Measurements from ENCODE around the gene TMEM269.
"Not testable (repeated sequence)": the region's sequence is repeated elsewhere in the genome, so short reads cannot be mapped to it uniquely, and the experiment has no call there.

TMEM269 gene

DNA sequence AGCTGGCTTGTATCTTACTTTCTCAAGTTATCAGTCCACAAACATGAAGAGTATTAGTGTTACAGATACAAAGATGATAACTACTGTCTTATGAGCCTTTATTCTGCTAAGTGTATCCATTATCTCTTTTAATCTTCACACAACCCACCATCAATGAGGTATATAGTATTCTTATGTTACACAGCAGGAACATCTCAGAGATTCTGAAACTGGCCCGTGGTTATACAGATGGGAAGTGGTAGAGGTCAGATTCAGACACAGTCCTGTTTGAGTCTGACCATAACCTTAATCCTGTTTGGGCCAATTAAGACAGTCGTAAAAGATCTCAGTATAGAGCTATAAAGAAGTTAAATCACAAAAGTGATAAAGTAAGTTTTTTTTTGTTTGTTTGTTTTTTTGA, 5.1 kb upstream of the TMEM269 start:
- no peak for DNase-seq

DNA sequence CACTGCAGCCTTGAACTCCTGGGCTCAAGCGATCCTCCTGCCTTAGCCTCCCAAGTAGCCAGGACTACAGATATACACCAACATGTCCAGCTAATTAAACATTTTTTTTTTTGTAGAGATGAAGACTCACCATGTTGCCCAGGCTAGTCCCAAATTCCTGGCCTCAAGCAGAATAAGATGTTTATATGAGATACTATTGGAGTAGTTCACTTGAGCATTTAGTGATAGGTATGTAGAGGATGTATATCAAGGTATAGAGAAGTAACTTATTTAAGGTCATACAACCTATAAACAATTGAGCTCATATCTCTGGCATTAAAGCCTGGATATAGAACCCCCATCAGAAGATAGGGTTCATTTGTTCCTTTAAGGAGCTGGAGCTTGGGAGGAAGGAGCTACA, 4.6 kb upstream of the TMEM269 start:
- no peak for DNase-seq

DNA sequence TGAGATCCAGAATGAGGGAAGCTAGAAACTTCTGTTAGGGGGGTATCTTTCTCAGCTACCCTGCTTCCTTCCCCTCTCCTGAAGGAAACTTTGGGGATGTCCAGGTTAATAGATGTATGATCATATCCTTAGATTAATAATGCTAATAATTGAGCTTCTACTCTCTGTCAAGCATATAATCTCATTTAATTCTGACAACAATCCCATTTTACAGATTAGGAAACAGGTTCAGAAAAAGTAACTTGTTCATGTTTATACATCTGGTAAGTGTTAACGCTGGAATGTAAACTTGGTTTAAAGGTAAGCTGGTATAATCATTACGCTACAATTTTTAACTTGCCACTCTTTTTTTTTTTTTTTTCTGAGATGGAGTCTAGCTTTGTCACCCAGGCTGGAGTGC, 1.7 kb upstream of the TMEM269 start:
- DNase-seq: no peak

DNA sequence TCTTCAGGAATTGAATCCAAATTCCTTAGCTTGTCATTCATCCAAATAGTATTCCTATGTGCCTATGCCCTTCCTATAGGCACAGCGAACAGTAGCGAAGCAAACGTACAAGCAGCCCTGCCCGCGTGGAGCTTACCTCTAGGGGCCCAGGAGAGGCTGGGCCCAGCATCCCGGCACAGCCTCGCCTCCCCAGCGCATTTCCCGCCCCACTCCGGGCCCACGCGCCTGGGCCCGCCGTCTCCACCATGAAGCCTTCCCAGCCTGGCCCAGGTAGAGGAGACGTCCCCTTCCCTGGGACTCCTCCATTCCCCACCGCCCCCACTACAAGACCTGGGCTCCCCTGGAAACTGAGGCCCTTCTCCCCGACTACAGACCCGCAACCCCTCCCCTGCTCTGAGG, 245 bp upstream of the TMEM269 start:
- DNase-seq: no peak

DNA sequence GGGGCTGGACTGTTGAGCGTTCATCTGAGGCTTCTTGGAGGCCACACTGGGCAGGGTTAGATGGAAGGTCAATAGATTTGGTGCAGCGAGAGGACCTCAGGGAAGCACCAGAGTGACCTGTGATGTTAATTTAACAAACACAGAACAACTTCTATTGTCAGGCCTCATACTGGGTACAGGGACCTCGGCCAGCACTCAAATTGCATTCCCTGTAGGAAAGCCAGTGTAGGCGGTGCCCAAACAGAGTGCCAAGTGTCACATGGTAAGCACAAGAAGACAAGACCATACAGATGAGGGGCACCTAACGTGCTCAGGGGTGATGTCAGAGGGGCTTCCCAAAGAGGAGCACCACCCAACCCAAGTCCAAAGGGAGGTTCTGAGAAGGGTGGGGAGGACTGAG, 1.3 kb downstream of the TMEM269 start:
- no peak for DNase-seq

DNA sequence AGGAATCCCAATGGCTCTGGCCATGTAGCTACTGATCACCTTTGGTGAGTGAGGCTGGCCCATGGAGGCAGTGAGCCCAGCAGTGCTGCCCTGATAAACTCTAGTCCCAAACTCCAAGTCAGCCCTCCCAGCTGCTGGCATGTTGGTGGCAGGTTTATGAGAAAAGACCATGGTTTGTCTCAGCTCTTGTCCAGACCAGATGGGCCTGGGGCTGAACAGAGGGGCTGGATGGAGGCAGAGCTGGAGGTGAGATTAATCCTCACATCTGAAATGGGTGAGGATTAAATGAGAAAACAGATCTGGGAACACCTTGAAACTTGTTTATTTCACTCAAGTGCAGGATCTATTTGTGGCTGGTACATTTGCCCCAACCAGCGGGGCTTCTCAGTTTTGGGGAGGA, 3.2 kb downstream of the TMEM269 start:
- no peak for DNase-seq

DNA sequence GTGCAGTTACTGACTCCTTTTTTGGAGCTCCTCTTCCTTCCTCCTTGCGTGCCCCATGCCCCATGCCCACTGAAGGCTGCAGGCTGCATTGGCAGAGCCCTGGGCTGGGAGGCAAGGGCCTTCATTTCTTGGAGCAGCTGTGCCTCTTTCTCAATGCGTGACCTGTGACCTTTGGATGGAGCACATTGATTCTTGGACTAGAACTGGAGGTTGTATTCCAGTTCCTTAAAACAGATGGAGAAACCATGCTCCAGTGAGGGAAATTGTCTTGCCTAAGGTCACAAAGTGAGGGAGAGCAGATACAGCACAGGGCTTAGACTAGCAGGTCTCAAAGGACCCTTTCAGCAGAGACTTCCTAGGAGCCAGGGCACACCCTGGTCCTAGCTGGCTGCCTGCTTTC, 9.0 kb downstream of the TMEM269 start:
- DNase-seq: no peak

DNA sequence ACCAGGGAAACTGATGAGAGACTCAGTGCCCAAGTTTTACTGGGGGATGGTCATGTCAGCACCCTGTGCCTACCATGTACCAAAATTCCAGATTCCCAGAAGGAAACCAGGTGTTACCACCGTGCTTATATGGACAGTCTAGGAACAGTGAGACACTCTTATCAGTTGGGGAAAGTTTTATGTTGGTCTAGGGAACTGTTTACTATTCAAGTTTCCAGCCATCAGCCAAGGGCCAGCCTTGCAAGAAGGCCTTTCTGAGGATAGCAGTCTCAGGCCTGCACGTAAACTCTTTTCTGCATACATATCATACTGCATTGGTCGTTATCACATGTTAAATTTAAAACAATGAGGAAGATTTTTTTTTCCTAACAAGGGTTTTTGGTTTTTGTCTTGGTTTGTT, 12.6 kb downstream of the TMEM269 start:
- no peak for DNase-seq

DNA sequence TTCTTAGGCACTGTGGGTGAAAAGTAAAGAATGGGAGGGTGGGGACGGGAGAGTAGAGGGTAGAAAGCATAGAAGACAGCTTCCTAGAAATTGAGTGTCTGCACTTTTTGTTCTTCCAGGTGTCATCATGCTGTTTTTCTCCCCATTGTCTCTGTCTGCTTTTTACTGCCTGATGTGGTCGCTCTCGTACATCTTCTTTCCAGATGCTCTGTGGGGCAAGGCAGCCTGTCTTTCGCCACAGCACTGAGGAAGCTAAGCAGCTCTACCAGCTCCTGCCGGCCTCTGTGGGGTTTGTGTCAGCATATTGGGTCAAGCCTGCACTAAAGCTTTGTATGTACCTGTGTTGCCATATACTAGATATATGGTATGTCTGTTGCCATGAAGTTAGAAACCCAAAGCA, 13.2 kb downstream of the TMEM269 start:
- no peak for DNase-seq

DNA sequence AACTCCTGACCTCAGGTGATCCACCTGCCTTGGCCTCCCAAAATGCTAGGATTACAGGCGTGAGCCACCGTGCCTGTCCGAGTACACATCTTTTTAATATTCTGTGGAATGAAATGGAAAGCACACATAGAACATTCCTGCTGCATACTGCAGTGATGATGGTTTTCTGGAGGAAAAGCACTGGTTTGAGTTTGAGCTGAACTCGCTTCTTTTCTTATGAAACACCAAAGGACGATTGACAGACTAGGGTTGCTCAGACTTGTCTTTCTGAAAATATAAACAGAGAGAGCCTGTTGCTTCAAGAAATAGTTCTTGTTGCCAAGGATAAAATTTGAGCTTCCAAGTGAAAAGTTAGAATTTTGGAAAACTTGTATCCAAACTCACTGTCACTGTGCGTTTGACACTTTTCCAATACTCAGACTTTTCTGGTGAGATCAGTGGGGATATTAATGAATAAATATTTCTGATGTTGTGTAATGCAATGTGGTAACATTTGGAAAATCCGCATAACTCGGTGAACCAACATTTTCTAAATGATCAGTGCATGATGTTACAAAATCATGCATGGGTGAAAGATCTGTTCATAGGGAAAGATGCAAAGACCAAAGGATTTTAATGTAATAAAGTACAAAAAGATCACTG, 17.2 kb downstream of the TMEM269 start:
- no peak for DNase-seq

DNA sequence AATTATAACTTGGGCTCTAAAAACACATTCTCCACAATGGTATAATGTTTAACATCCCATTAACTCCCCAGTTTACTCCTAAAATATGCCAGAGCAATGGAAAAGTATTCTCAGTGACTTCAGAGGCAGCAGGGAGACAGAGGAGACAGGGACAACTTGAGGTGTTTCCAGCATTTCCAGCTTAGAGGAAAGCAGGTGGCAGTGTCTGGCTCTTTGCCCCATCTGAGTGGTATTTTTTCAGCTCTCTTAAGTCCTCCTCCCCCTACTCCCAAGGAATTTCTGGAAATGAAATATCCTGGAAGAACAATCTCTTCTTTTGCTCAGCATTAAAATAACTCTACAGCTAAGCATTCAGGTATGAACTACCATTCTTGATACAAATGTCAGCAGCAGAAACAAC, 21.4 kb downstream of the TMEM269 start:
- no peak for DNase-seq

DNA sequence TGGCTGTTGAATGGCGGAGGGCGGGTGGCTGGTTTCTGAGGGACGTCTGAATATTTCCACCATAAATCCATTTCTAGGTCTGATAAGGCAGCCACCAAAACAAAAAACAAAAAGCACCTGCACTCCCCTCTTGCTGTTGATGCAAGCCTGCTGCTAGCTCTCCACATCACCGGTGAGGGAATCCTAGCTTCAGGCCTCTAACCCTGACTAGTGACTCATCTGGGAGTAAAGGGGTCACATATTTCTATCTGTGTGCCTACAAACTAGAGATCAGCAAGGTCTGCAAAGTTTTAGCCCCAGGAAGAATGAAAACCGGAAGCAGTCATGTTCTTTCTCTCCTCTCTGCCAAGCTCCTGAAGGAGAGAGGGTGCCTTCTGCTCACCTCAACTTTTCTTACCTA, 21.8 kb downstream of the TMEM269 start:
- no peak for DNase-seq

DNA sequence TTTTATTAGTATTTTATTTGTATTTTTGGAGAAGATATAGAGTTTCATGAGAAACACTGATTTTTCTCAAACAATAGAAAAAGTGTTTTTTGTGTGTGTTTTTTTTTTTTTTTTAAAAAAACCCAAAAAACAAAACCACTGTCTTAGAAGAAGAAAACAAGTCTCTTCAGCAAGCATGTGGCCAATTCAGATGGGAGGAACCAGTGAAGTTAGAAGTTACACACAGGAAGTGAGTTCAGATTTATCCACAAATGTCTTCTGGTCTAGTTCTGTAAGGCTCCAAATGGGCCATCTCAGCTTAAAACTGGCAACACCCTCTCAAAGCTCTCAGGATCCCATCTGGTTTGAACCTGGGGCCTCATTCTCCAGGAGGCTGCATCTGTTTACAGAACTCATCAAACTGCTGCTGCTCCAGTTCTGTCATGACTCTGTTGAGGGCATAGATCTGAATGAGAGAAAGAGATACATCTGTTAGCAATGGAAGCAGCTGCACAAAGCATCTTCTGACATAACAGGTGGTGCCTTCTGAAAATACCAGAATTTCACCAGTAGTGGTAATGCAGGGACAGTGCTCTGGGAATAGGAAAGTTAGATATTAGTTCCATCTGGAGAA, 22.4 kb downstream of the TMEM269 start:
- no peak for DNase-seq

DNA sequence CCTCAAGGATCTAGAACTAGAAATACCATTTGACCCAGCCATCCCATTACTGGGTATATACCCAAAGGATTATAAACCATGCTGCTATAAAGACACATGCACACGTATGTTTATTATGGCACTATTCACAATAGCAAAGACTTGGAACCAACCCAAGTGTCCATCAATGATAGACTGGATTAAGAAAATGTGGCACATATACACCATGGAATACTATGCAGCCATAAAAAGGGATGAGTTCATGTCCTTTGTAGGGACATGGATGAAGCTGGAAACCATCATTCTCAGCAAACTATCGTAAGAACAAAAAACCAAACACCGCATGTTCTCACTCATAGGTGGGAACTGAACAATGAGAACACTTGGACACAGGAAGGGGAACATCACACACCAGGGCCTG, 30.0 kb downstream of the TMEM269 start:
- not testable (repeated sequence) for DNase-seq

DNA sequence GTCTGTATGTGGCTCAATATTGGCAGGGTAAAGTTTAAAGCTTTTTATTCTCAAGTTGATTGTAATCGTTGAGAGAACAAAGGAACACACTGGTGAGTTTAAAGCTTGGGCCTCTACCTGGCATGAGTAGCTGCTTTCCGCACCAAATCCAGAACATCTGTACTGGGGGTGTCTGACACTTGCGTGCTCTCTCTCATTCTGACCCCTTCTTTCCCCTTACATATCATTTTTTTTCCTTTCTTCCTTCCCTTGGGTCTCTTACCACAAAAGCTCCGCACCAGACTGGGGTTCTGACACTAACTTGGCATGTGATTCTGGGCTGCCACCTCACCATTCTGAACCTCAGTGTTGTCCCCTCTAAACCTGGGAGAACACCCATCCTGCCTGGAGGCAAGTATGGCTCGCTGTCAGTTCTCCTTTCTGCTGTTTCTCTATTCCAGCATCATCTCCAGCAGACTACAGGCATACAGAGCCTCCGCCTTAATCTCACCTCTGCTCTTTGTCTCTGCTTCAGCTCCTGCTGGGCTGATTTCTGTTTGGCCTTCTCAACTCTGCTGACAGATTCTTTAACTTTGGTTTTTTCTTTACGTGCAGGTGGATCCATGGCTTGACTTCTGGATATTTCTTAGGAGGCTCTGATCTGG, 31.3 kb downstream of the TMEM269 start:
- no peak for DNase-seq

DNA sequence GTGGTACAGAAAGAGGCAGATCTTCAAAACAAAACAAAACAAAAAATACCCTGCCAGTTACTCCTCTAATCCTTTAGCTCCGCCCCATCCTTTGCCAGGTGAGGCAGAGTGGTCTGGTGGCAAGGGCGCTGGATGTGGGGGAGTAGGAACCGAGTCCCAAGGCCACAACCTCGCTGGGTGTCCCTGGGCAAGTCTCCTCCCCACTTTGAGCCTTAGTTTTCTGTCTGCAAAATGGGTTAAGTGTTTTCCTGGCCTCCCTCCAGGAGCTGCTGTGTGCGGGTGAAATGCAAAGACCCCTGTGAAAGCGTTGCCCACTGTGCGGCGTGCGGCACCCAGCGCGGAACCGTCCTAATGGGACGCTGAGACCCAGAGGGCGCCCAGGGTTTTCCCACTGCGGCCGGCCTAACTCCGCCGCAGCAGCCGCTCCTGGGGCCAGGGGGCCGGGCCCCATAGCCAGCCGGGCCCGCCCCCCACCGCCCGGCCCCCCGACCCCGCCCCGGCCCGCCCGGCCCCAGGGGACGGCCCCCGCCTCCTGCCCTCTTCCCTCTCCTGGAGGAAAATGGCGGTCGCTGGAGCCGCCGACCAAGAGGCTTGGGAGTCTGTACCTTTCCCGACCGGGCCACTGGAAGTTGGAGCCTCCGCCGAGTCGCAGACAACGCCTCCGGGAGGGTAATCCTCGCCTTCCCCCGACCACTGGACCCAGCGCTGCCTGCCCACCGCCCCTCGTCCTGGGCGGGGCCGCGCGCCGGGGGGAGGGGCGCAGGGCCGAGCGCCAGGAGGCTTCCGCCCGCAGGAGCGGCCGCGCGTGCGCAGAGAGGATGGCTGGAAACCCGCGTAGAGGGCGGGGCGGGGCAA, 32.0 kb downstream of the TMEM269 start, which contains the start of the genes ERMAP and SVBP:
Gene ERMAP, plus strand, starts transcription at position 538 of the 855 bp plus-strand sequence. CDS start 13,327 bp downstream, outside the sequence.
Gene SVBP, minus strand, starts transcription at position 813 of the 855 bp plus-strand sequence. CDS start 853 bp downstream, outside the sequence.
- DNase-seq: peak; percentile 5

DNA sequence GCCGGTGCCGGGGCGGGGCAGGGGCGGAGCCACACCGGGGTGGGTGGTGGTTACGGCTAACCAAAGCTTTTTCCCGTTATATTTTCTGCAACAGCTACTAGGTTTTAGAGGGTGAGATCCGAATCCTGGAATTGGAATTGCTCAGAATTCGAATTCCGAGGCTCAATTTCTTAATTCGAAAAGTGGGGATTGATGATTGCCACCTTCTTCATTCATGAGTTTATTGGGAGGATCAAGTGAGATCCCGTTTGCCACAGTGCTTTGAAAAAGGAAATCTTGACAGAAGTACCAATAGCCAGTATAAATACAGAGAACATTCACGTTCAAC, 32.6 kb downstream of the TMEM269 start:
- no peak for DNase-seq

DNA sequence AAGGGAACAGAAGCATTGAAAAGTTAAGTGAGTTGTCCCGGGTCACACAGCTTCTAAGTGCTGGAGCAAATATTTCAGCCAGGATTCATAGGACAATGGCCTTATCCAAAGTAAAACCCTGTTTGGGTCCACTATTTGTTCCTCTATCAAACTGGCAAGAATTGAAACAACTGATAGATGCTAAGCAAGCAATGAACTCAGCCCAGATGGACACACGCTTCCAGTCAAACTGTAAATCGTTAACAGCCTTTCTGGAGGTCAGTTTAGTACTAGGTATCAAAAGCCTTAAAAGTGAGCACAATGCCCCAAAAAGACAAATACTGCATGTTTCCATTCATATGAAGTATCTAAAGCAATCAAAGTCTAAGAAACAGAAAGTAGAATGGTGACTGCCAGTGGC, 33.2 kb downstream of the TMEM269 start:
- no peak for DNase-seq

DNA sequence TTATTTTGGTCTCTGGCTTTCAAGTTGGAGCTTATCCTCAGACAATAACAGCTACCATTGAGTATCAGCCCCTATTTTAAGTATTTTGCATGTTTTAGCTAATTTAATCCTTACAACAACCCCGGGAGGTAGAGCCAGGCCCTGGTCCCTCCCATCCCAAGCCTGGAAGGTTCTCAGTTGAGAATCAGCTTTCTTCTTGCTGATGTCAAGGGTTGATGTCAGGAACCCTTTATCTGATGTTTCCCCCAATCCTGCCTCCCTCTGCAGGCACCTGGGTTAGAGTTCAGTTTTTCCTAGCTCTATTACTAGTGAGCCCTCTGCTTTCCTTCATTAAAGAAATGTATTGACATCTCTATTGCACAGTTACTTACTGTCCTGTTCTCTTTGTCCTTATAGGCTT, 36.0 kb downstream of the TMEM269 start:
- DNase-seq: no peak

DNA sequence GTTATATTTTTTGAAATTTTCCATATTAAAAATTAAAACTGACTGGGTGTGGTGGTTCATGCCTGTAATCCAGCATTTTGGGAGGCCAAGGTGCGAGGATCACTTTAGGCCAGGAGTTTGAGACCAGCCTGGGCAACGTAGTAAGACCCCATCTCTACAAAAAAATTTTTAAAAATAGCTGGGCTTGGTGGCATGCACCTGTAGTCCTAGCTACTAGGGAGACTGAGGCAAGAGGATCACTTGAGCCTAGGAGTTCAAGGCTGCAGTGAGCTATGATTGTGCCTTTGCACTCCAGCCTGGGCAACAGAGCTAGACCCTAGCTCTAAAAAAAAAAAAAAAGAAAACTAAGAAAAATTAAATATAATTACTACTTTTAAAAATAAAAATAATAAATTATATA, 36.9 kb downstream of the TMEM269 start:
- no peak for DNase-seq

DNA sequence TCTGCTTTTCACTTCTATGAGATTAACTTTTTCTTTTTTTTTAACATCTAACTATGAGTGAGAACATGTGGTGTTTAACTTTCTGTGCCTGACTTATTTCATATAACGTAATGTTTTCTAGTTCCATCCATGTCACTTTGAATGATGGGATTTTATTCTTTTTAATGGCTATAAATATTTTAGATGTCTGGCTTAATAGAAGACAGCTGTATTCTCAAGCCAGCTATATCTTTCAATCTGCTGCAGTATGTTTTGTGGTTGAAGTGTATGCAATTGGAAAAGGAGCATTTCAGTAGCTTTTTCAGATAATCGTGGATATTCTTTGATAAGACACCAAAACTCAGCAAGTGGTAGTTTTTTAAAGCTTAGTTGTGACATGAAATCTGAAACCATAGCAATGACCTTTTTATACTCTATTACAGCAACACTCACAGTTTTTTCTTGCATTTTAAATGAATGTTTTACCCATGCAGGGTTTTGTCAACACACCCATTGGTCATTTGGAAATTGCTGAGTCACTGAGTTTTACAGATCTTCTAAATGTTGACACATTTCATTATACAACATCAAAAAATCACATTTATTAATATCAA, 38.1 kb downstream of the TMEM269 start:
- no peak for DNase-seq

DNA sequence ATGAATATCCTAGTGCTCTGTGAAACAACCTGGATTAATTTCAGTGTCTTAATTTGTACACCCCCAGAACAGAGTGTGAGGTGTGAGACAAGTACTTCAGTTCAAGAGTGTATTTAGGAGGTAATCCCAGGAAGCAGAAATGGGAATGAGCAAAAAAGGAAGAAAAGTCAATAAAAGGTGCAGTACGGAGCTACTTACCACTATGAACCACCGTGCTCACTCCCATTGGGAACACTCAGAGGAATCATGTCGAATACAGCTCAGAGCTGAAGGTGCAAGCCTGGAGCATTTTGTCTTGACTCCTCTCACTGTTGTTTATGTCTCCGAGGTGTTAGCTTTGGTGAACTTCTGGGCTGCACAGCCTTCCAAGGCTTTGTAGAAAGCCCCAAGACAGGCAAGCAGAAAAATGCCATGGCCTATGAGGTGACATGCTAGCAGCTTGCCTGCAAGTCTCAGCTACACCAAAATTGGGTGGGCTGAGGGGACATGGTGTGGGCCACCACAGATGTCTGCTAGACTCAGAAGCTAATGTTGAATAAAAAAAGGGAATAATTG, 39.8 kb downstream of the TMEM269 start:
- no peak for DNase-seq
